HEK293 (cell line): ENCODE data around the gene TMEM214.

Experiments
- CTCF ChIA-PET: fragments of 350-600 bp; formaldehyde crosslinking; extraction: SDS; loops from one replicate; lab custom pipeline; 2021; ENCODE audit warnings: antibody characterized with exemption; lab: Yijun Ruan, JAX
- POLR2A ChIA-PET: fragments of 300-600 bp; formaldehyde crosslinking; extraction: SDS; loops from one replicate; lab custom pipeline; 2020; ENCODE audit warnings: antibody characterized with exemption, inconsistent platforms; lab: Yijun Ruan, JAX
- H3K27ac ChIP-seq: fragments of 200-500 bp; sonication (Bioruptor generic); 2 replicates; pipeline ENCODE4 v1.5.1; 2014; ENCODE audit warnings: low read depth, low read length, control low read depth, inconsistent platforms; ENCODE audit errors: extremely low read depth
- H3K36me3 ChIP-seq, 2 experiments: fragments of 200-500 bp in 1 of 2; sonication (Bioruptor generic) in 1 of 2; 1 replicate in 1 of 2; 2 replicates in 1 of 2; pipeline ENCODE4 v1.5.1; 2014 to 2017; ENCODE audit warnings: inconsistent platforms in 2 of 2, low read length in 2 of 2; ENCODE audit not compliant: control insufficient read depth in 2 of 2, insufficient read depth in 1 of 2
- H3K4me1 ChIP-seq: fragments of 200-500 bp; sonication (Bioruptor generic); 2 replicates; pipeline ENCODE4 v1.5.1; 2014; ENCODE audit warnings: mild to moderate bottlenecking, low read length, inconsistent platforms; ENCODE audit not compliant: control insufficient read depth, insufficient read depth
- H3K4me3 ChIP-seq: 2 replicates; pipeline ENCODE4 v1.5.1; 2011; ENCODE audit warnings: low read depth, mild to moderate bottlenecking, control low read depth, low read length, moderate library complexity
- H3K9me3 ChIP-seq: fragments of 200-500 bp; sonication (Bioruptor generic); 2 replicates; pipeline ENCODE4 v1.5.1; 2014; ENCODE audit warnings: low read depth, low read length, inconsistent platforms; ENCODE audit not compliant: control insufficient read depth, insufficient read depth
- GLIS1 ChIP-seq: fragments of 450-650 bp; formaldehyde crosslinking; IDR thresholded peaks from 2 replicates; pipeline ENCODE4 v1.5.1; 2016; ENCODE audit warnings: missing biosample characterization, missing genetic modification characterization
- GLIS2 ChIP-seq: fragments of 450-650 bp; formaldehyde crosslinking; IDR thresholded peaks from 2 replicates; pipeline ENCODE4 v1.5.1; 2016; ENCODE audit warnings: missing biosample characterization, missing genetic modification characterization
- IKZF3 ChIP-seq: fragments of 450-650 bp; IDR thresholded peaks from 2 replicates; pipeline ENCODE4 v1.5.0; 2018; ENCODE audit warnings: missing biosample characterization, mild to moderate bottlenecking, missing genetic modification characterization, moderate library complexity
- PRDM1 ChIP-seq: fragments of 450-650 bp; formaldehyde crosslinking; IDR thresholded peaks from 2 replicates; pipeline ENCODE4; 2016; ENCODE audit warnings: missing biosample characterization, missing genetic modification characterization
- SCRT1 ChIP-seq: fragments of 450-650 bp; formaldehyde crosslinking; IDR thresholded peaks from 2 replicates; pipeline ENCODE4 v1.5.1; 2016; ENCODE audit warnings: missing biosample characterization, missing genetic modification characterization, borderline replicate concordance
- SCRT2 ChIP-seq: fragments of 450-650 bp; formaldehyde crosslinking; IDR thresholded peaks from 2 replicates; pipeline ENCODE4 v1.5.1; 2016; ENCODE audit warnings: missing biosample characterization, missing genetic modification characterization
- TRIM28 ChIP-seq: IDR thresholded peaks from 2 replicates; pipeline ENCODE4 v1.6.1; 2011; ENCODE audit warnings: low read length, control low read depth, borderline replicate concordance
- ZBTB1 ChIP-seq: fragments of 450-650 bp; formaldehyde crosslinking; IDR thresholded peaks from 2 replicates; pipeline ENCODE4 v1.5.1; 2016; ENCODE audit warnings: missing biosample characterization, missing genetic modification characterization
- ZBTB26 ChIP-seq: fragments of 450-650 bp; formaldehyde crosslinking; optimal IDR thresholded peaks from 2 replicates; pipeline ENCODE3; 2016; ENCODE audit warnings: missing biosample characterization, mild to moderate bottlenecking, missing genetic modification characterization
- ZBTB6 ChIP-seq: fragments of 450-650 bp; formaldehyde crosslinking; IDR thresholded peaks from 2 replicates; pipeline ENCODE4 v1.5.1; 2017; ENCODE audit warnings: missing biosample characterization, missing genetic modification characterization
- ZFHX2 ChIP-seq: fragments of 450-650 bp; formaldehyde crosslinking; conservative IDR thresholded peaks from 2 replicates; pipeline ENCODE4 v1.5.1; 2016; ENCODE audit warnings: missing biosample characterization, missing genetic modification characterization
- ZNF132 ChIP-seq: fragments of 450-650 bp; formaldehyde crosslinking; IDR thresholded peaks from 2 replicates; pipeline ENCODE4 v1.5.1; 2017; ENCODE audit warnings: missing biosample characterization, missing genetic modification characterization, borderline replicate concordance
- ZNF324 ChIP-seq: fragments of 450-650 bp; formaldehyde crosslinking; IDR thresholded peaks from 2 replicates; pipeline ENCODE4 v1.5.1; 2016; ENCODE audit warnings: missing biosample characterization, missing genetic modification characterization
- ZNF394 ChIP-seq: fragments of 450-650 bp; formaldehyde crosslinking; IDR thresholded peaks from 2 replicates; pipeline ENCODE4 v1.5.1; 2016; ENCODE audit warnings: missing biosample characterization, missing genetic modification characterization, mild to moderate bottlenecking, moderate library complexity, borderline replicate concordance
- ZNF404 ChIP-seq: fragments of 450-650 bp; formaldehyde crosslinking; IDR thresholded peaks from 2 replicates; pipeline ENCODE4 v1.5.1; 2017; ENCODE audit warnings: missing biosample characterization, missing genetic modification characterization
- ZNF501 ChIP-seq: fragments of 450-650 bp; formaldehyde crosslinking; IDR thresholded peaks from 2 replicates; pipeline ENCODE4 v1.5.1; 2016; ENCODE audit warnings: missing biosample characterization, missing genetic modification characterization
- ZNF544 ChIP-seq: fragments of 450-650 bp; formaldehyde crosslinking; IDR thresholded peaks from 2 replicates; pipeline ENCODE4 v1.5.0; 2017; ENCODE audit warnings: missing biosample characterization, missing genetic modification characterization
- ZNF571 ChIP-seq: fragments of 450-650 bp; formaldehyde crosslinking; IDR thresholded peaks from 2 replicates; pipeline ENCODE4 v1.5.0; 2017; ENCODE audit warnings: missing biosample characterization, missing genetic modification characterization
- ZNF610 ChIP-seq: fragments of 450-650 bp; formaldehyde crosslinking; IDR thresholded peaks from 2 replicates; pipeline ENCODE4 v1.5.1; 2016; ENCODE audit warnings: missing biosample characterization, missing genetic modification characterization, borderline replicate concordance
- ZNF660 ChIP-seq: fragments of 450-650 bp; IDR thresholded peaks from 2 replicates; pipeline ENCODE4 v1.5.1; 2018; ENCODE audit warnings: missing biosample characterization, mild to moderate bottlenecking, missing genetic modification characterization
- ZNF704 ChIP-seq: fragments of 450-650 bp; formaldehyde crosslinking; IDR thresholded peaks from 2 replicates; pipeline ENCODE4 v1.5.1; 2016; ENCODE audit warnings: missing biosample characterization, missing genetic modification characterization
- ZNF707 ChIP-seq: fragments of 450-650 bp; formaldehyde crosslinking; IDR thresholded peaks from 2 replicates; pipeline ENCODE4 v1.5.1; 2016; ENCODE audit warnings: missing biosample characterization, missing genetic modification characterization
- ZNF785 ChIP-seq: fragments of 450-650 bp; formaldehyde crosslinking; IDR thresholded peaks from 2 replicates; pipeline ENCODE4 v1.5.1; 2016; ENCODE audit warnings: missing biosample characterization, missing genetic modification characterization
- TF ChIP-seq, protein P1 (sequence below): fragments of 450-650 bp; formaldehyde crosslinking; IDR thresholded peaks from 2 replicates; pipeline ENCODE4 v1.5.1; 2016; ENCODE audit warnings: missing biosample characterization, missing genetic modification characterization
- TF ChIP-seq, protein P2 (sequence below): fragments of 450-650 bp; formaldehyde crosslinking; IDR thresholded peaks from 2 replicates; pipeline ENCODE4 v1.5.1; 2016; ENCODE audit warnings: missing biosample characterization, missing genetic modification characterization

The TMEM214 gene

DNA sequence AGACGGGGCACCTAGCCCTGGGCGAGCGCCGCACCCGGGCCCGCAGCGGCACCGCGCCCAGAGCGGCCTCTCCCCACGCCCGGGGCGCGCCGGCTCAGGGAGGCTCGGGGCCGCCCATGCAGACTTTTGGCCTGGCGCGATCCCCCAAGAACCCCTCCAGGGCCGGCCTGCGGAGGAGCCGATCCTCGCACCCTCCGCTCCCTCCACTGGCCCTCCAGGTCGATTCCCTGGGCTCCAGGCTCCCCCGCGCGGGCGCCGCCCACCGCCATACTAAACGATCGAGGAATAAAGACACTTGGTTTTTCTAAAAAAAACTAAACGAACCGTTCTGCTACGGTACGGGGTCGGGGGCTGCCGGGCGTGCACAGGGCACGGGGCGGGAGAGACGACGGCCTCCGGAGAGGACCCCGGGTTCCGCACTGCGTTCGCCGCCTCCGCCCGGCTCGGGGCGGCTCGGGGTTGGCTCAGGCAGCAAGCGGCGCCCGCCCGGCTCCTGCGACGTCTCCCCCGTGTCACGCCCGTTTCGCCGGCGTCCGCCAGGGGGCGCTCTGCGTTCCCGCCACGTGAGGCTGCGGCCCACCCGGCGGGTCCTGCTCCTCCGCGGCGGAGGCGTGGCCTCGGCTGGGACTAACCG is 53.4 kb downstream of the TMEM214 start (continued):
- TF ChIP-seq, protein P1, sequence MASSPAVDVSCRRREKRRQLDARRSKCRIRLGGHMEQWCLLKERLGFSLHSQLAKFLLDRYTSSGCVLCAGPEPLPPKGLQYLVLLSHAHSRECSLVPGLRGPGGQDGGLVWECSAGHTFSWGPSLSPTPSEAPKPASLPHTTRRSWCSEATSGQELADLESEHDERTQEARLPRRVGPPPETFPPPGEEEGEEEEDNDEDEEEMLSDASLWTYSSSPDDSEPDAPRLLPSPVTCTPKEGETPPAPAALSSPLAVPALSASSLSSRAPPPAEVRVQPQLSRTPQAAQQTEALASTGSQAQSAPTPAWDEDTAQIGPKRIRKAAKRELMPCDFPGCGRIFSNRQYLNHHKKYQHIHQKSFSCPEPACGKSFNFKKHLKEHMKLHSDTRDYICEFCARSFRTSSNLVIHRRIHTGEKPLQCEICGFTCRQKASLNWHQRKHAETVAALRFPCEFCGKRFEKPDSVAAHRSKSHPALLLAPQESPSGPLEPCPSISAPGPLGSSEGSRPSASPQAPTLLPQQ (tag by site-specific recombination) = 0 out of 2 replicates have a peak, but pooled peaks have one; percentile 11
- TF ChIP-seq ZNF544 (tag by site-specific recombination) (no peak), ZNF660 (peak; percentile 62; the same call in 1 of the 2 replicates), PRDM1 (no peak), SCRT1 (tag by site-specific recombination) (no peak), ZNF404 (tag by site-specific recombination) (no peak), ZBTB1 (tag by site-specific recombination) (no peak), ZFHX2 (tag by site-specific recombination) (peak; percentile 54), ZNF132 (tag by site-specific recombination) (no peak), ZBTB26 (tag by site-specific recombination) (peak; percentile 65), ZNF785 (tag by site-specific recombination) (no peak), ZBTB6 (tag by site-specific recombination) (peak; percentile 86; the same call in 1 of the 2 replicates)
- TF ChIP-seq, protein P2, sequence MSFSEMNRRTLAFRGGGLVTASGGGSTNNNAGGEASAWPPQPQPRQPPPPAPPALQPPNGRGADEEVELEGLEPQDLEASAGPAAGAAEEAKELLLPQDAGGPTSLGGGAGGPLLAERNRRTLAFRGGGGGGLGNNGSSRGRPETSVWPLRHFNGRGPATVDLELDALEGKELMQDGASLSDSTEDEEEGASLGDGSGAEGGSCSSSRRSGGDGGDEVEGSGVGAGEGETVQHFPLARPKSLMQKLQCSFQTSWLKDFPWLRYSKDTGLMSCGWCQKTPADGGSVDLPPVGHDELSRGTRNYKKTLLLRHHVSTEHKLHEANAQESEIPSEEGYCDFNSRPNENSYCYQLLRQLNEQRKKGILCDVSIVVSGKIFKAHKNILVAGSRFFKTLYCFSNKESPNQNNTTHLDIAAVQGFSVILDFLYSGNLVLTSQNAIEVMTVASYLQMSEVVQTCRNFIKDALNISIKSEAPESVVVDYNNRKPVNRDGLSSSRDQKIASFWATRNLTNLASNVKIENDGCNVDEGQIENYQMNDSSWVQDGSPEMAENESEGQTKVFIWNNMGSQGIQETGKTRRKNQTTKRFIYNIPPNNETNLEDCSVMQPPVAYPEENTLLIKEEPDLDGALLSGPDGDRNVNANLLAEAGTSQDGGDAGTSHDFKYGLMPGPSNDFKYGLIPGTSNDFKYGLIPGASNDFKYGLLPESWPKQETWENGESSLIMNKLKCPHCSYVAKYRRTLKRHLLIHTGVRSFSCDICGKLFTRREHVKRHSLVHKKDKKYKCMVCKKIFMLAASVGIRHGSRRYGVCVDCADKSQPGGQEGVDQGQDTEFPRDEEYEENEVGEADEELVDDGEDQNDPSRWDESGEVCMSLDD (tag by site-specific recombination) = no peak
- TF ChIP-seq, all 188 proteins: peak for 20

DNA sequence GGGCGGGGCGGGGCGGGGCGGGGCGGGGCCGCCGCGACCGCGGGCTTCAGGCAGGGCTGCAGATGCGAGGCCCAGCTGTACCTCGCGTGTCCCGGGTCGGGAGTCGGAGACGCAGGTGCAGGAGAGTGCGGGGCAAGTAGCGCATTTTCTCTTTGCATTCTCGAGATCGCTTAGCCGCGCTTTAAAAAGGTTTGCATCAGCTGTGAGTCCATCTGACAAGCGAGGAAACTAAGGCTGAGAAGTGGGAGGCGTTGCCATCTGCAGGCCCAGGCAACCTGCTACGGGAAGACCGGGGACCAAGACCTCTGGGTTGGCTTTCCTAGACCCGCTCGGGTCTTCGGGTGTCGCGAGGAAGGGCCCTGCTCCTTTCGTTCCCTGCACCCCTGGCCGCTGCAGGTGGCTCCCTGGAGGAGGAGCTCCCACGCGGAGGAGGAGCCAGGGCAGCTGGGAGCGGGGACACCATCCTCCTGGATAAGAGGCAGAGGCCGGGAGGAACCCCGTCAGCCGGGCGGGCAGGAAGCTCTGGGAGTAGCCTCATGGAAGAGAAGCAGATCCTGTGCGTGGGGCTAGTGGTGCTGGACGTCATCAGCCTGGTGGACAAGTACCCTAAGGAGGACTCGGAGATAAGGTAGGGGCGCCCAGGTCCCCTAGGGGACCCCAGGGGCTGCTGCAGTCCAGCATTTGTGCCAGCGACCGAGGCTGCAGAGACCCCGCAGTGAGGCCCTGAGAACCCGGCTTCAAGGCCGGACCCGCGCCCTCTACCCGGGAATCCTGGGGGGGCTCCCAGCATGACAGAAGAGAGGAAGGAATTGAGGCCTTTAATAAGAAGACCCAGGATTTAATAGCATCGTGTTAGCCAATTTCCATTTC is 54.2 kb downstream of the TMEM214 start, which contains the start of gene KHK:
TSS of gene KHK (plus strand) at position 49 of the 870 bp plus-strand sequence. CDS start at position 537, 488 bp downstream.
- H3K4me1 ChIP-seq = peaks cover 5% of the 10 kb centered on the region
- peaks cover 0 to 12% of the 10 kb centered on the region in 2 experiments; a peak in 1 of 3 replicates for H3K36me3 ChIP-seq
- H3K4me3 ChIP-seq = peak within 1 kb of the TSS; percentile 48
- CTCF ChIA-PET = interaction anchor here (0.6 to 3.3 kb wide), 15 partner anchors 11 to 267 kb away, joined by 3 to 44 read pairs (median 3); partner anchors contain the start of genes ABHD1, CGREF1 and OST4
- peak within 1 kb of the TSS; percentile 72 for H3K27ac ChIP-seq
- H3K9me3 ChIP-seq = no peaks in the 10 kb centered on the region
- POLR2A ChIA-PET = interaction anchor here (0.7 to 2.8 kb wide), 10 partner anchors 9 to 283 kb away, joined by 3 to 11 read pairs (median 5); partner anchors contain the start of genes AGBL5 and OST4
- no peak for TF ChIP-seq ZNF571
- no peak for TF ChIP-seq ZNF707 (tag by site-specific recombination)
- no peak for TF ChIP-seq ZNF610
- no peak for TF ChIP-seq ZNF501 (tag by site-specific recombination)
- no peak for TF ChIP-seq ZNF324
- TF ChIP-seq ZNF394 (tag by site-specific recombination) = peak; percentile 86
- no peak for TF ChIP-seq ZNF704 (tag by site-specific recombination)
- peak; percentile 58 for TF ChIP-seq GLIS2
- TF ChIP-seq GLIS1 (tag by site-specific recombination) = peak; percentile 18
- peak; percentile 27 for TF ChIP-seq ZBTB26 (tag by site-specific recombination)
- TF ChIP-seq IKZF3 (tag by site-specific recombination) = peak; percentile 59
- TF ChIP-seq SCRT2 (tag by site-specific recombination) = 0 out of 2 replicates have a peak, but pooled peaks have one; percentile 7
- TF ChIP-seq TRIM28 = no peak
